KBM-7 (cell line): Measurements from ENCODE around the gene TCHP.
A peak's percentile ranks its signal among the peaks of the same experiment; 100 is the strongest.
"Not testable (repeated sequence)": the region's sequence is repeated elsewhere in the genome, so short reads cannot be mapped to it uniquely, and the experiment has no call there.

ENCODE experiments used
- DNase-seq: peaks from one replicate; pipeline ENCODE4 v3.0.0-alpha.2; 2015
- in situ Hi-C: fragments of 300-500 bp; cut with MboI; formaldehyde crosslinking; loops from 2 replicates; pipeline ENCODE4 v1.14.3; 2020; ENCODE audit warnings: low sequenced_read_pairs, low pct_unique_long_range_greater_than_20kb, mixed read lengths

TCHP gene

GRCh38 chr12:109878247-109878625 lies 21.8 kb upstream of the TCHP start:
- no peak for DNase-seq
- in situ Hi-C loops, result no loop called here

- DNase-seq, result peak; percentile 30
- in situ Hi-C loops, result no loop called here
These were observed 21.3 kb upstream of the TCHP start for GRCh38 chr12:109878749-109879148.

GRCh38 chr12:109879351-109880042 lies 20.6 kb upstream of the TCHP start:
- in situ Hi-C loops, result no loop called here
- no peak for DNase-seq

- in situ Hi-C loops, result no loop called here
- DNase-seq, result peak; percentile 82
These were observed 19.8 kb upstream of the TCHP start, which contains the start of gene GLTP for GRCh38 chr12:109880043-109880931. Gene GLTP (minus strand): TSS chr12:109880541. CDS start chr12:109880374, 167 bp downstream.

GRCh38 chr12:109880938-109881337 lies 19.1 kb upstream of the TCHP start:
- no peak for DNase-seq
- in situ Hi-C loops, result no loop called here

- no peak for DNase-seq
- in situ Hi-C loops, result no loop called here
These were observed 18.3 kb upstream of the TCHP start for GRCh38 chr12:109881752-109882151.

- no peak for DNase-seq
- in situ Hi-C loops, result no loop called here
These were observed 16.6 kb upstream of the TCHP start for GRCh38 chr12:109883461-109883860.

- DNase-seq, result no peak
- in situ Hi-C loops, result no loop called here
These were observed 14.5 kb upstream of the TCHP start for GRCh38 chr12:109885616-109886015.

GRCh38 chr12:109888179-109889020 lies 11.7 kb upstream of the TCHP start:
- in situ Hi-C loops, result no loop called here
- peak; percentile 73 for DNase-seq

- DNase-seq, result no peak
- in situ Hi-C loops, result no loop called here
These were observed 9.4 kb upstream of the TCHP start for GRCh38 chr12:109890620-109891170.

GRCh38 chr12:109891731-109892130 lies 8.3 kb upstream of the TCHP start:
- in situ Hi-C loops, DNase-seq: not testable (repeated sequence)

- no peak for DNase-seq
- in situ Hi-C loops, result no loop called here
These were observed 7.8 kb upstream of the TCHP start for GRCh38 chr12:109892165-109892715.

- in situ Hi-C loops, result no loop called here
- DNase-seq, result no peak
These were observed 7.3 kb upstream of the TCHP start for GRCh38 chr12:109892748-109893147.

GRCh38 chr12:109893261-109893995 lies 6.6 kb upstream of the TCHP start:
- in situ Hi-C loops, result no loop called here
- DNase-seq, result no peak

- no peak for DNase-seq
- in situ Hi-C loops, result no loop called here
These were observed 5.1 kb upstream of the TCHP start for GRCh38 chr12:109894939-109895338.

GRCh38 chr12:109896188-109896587 lies 3.9 kb upstream of the TCHP start:
- no peak for DNase-seq
- in situ Hi-C loops, result no loop called here

- no peak for DNase-seq
- in situ Hi-C loops, result no loop called here
These were observed 3.0 kb upstream of the TCHP start for GRCh38 chr12:109897029-109897428.

GRCh38 chr12:109899345-109899744 lies 729 bp upstream of the TCHP start:
- in situ Hi-C loops, DNase-seq: not testable (repeated sequence)
